GM21529 (cell line): ENCODE results near the gene CLEC3A.
"Not testable (repeated sequence)": the region's sequence is repeated elsewhere in the genome, so short reads cannot be mapped to it uniquely, and the experiment has no call there.

Source experiments
- ATAC-seq: cut with Tn5 transposase; IDR thresholded peaks from one replicate; pipeline ENCODE4 v1.9.1; 2021; ENCODE audit not compliant: unreplicated experiment

CLEC3A gene, protein sequence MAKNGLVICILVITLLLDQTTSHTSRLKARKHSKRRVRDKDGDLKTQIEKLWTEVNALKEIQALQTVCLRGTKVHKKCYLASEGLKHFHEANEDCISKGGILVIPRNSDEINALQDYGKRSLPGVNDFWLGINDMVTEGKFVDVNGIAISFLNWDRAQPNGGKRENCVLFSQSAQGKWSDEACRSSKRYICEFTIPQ

DNA sequence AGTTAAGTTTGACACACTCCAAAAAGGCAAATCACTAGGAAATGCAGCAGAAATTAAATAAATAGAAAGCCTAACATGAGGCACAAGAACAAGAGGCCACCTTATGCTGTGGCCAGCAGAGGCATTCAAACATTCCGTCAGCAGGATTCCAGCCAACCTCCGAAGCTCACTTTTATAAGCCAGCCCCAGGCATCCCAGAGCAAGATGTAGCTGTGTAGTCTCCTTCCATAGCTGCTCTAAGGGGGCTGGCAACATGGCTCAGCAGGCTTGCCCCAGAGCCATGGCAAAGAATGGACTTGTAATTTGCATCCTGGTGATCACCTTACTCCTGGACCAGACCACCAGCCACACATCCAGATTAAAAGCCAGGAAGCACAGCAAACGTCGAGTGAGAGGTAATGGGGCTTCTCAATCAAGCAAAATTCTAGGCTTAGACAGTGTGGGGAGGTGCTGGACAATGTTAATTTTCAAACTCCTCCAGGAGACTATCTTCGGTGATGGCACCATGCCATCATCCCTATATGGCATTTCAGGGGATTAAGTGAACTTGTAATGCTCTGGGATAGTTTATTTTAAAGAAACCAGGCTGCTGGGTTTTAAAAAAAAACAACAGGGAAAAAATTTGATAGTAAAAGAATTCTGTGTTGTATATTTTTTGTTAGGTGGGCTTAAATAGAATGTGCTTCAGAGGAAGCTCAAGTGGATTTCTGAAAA, at the start of gene CLEC3A:
Gene CLEC3A (plus strand): TSS at position 202 of the 714 bp plus-strand sequence. CDS start 79 bp downstream, at position 281.
- ATAC-seq: no peak

DNA sequence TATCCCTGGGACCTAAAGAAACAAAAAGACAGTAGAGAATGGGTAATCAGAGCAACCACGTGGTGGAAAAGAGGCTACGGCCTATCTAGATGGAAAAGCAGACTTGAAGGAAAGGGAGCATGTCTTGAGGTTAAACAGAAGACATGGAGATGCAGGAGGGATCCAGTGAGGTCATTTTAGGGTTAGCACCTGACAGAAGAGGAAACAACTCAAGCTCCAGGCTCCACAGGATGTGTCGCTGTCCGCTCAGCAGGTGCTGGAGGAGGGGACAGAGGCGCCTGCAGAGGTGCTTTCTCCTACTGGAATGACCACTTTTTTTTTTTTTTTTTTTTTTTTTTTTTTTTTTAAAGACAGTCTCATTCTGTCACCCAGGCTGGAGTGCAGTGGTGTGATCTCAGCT, 47.5 kb upstream of the CLEC3A start:
- ATAC-seq: no peak

DNA sequence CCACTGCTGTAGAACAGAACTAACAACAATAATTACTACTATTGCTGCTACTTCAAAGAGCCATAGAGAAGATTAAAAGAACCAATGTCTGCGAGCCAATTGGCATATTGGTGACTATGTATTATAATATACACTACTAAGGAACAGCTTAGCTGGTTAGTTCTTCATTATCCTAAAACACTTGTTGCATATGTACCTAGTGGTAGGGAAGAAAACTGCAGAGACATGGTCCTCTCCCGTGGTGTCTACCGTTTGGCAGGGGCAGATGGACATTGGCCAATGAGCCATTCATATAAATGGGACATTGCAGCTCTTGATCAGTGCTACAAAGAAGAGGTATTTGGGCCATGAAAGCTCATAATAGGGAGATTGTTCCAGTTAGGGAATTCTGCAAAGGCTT, 46.4 kb upstream of the CLEC3A start:
- ATAC-seq: no peak

DNA sequence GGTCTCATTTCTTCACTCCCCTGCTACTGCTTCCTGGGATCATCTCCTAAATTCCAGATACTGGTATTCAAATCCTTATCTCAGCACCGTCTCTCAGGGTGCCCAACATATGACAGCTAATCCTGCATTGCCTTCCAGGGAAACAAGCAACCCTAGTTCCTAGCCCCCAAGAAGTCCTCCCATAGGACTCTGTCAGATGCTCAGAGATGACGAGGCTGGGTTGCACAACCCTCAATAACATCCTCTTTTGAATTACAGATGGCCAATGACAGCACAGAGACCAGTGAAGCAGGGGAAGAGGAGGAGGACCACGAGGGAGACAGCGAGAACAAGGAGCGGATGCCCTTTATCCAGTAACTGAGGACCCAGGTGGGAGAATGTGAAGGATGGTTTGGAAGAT, 45.0 kb upstream of the CLEC3A start:
- ATAC-seq: no peak

DNA sequence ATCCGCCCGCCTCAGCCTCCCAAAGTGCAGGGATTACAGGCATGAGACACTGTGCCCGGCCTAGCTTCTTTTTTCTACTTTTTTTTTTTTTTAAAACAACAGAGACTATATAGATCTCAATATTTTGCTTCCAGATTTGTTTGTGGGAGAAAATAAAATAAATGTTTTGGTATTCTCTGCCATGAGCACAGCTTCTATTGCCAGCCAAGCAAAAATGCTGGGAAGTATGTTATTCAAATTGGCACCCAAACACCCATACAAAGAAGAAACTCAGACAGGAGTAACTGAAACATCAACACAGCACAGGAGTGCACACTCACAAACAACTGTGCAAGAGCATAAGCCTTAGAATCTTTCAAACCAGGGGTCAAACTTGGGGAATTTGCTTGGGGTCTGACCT, 37.2 kb upstream of the CLEC3A start:
- ATAC-seq: no peak

DNA sequence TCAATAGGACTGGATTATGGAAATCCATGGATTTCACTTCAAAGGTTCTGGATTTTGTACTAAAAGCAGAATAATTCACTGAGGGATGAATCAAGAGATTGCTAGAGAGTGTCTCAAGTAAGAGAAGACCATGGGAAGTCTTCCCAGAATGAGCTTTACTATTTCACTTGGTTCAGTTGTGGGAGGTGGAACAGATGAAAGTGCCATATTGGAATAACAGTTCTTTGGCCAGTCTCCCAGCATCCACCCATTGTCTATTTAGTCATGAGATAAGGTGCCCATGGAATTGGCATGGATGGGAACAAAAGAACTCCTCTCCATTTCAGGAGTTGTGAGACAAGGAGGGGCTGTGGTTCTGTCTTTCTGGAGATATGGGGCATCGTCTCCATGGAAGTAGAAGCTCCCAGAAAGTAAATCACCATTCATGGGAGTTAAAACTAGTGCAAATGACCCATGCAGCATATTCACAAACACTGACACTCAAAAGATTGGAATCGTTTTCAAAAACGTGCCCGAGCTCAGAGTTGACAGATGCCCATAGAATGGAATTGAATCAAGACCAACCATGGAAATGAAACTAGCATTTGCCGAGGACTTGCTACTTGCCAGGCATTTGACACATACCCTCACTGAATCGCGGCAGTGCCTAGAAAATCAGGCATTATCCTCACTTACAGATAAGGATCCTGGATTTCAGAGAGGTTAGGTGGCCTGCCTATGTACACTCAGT, 36.2 kb upstream of the CLEC3A start:
- no peak for ATAC-seq

DNA sequence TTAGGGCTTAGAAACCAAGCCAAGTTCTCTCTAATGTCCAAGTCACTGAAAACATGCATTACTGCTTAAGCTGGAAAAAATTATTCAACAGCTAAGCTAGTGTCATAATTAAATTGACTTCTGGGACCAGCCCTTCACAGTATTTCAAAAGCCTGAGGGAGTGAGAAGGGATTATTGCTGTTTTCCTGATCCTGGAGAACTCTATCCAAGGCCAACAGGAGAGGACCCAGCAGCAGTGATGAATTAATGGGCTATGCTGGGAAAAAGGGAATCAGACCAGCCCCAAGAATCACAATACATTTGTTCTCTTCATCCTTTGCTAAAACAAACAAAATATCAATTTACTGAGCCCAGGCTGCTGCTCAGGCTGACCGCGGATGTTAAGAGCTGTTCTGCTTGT, 34.5 kb upstream of the CLEC3A start:
- ATAC-seq: no peak

DNA sequence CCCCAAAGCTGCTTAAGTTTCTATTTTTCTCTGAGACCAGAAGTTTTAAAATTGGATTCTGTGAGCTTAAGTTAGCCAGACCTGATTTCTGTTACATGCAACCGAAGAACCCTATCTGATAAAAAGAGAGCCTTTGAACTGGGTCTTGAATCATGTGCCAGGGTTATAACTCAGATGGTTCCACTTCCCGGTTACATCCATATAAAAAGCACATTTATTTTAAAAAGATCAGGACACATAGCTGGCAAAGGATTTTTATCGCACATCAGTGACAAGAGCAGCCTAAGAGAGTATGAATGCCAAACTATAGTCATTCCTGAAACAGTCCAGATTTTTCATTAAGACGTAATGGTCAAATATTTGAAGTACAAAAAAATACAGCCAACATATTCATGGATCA, 32.5 kb upstream of the CLEC3A start:
- ATAC-seq: no peak

DNA sequence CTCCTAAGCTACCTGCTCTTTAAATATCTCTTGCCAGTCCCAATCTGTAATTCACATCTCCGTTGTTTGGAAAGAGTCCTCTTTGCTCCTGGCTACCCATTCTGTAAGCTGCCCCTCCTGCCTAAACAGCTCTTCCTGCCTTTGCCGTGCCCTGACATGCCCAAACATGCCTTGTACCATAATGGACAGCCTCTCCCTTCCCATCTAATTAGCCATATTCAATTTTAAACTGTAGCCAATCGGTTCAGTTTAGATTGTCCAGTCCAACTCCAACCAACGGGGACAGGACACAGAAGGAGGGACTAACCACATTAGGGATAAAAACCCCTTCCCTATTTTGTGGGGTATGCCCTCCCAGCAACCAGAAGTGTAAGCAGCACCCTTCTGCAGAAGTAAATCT, 30.6 kb upstream of the CLEC3A start:
- ATAC-seq: no peak

DNA sequence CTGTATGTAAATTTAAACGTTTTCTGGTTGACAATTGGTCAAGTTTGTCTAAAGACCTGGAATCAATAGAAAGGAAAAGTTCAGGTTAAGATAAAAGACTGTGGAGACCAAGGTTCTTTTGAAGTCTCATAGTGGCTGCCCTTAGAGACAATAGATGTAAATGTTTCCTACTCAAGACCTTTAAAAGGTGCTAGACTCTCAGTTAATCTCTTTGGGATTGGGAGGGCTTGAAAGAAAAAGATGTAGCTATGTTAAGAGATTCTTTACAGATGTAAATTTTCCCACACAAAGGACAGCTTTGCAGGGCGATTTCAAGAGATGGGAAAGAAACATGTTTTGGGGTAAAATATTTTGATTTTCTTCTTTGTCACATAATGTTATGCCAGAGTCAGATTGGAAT, 30.0 kb upstream of the CLEC3A start:
- ATAC-seq: not testable (repeated sequence)

DNA sequence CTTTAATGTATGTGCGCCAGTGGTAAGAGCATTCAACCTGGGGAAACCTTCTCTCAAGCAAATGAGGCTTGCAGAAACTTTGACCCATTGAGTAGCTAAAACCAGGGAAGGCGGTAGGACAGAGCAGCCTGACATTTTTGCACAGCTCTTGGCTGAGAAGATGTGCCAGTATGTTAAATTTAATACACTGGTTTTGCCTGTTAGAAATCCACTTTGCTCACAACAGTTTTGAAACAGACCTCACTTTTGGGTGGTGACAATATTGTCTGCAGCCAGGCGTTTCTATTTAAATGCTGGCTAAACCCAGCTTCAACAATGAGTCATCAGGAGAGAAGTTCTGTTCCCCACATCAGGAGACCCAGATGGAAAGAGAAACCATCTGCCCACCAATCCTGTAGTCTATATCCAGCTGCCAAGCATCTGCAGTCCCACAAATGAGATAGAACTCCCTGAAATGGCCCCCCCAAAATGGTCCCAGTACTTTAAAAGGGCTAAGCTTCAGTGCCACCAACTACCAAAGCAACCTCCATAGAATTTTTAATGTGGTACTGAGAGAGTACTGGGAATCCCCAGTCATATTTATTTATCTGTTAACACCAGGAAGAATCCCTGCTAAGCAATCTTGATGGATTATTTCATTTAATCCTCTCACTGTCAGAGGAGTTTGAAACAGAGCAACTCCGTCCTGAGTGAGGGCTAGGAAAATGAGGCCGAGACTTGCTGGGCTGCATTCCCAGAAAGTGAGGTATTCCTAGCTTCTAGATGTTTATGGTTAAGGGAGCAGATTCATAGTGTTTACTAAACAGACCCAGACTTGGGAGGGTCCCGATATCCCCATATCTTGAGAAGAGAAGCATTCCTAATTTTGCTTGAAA, 29.0 kb upstream of the CLEC3A start:
- ATAC-seq: peak; percentile 69

DNA sequence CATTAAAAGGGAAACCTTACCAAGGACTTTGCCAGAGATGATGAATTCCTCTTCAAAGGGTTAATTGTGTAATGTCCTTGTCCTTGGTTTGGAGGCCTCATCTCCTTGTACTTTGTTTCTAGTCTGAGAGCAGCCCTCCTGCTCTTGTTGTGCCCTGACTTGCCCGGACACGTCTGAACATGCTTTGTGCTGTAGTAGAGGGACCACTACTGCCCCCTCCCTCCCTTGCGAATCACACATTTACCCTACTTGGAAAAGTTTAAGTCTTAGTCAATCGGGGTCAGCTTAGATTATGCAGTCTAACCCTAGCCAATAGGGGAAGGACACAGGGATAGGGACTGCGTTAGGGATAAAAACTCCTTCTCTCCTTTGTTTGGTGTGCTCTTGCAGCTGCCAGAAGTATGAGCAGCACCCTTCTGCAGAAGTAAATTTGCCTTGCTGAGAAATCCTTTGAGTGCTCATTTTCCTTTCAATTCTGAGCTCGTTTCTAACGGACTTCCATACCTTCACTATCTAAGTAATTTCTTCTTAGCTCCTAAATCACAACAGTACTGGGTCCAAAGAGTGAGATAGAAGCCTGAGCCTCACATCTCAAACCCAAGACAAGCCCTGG, 26.4 kb upstream of the CLEC3A start:
- no peak for ATAC-seq

DNA sequence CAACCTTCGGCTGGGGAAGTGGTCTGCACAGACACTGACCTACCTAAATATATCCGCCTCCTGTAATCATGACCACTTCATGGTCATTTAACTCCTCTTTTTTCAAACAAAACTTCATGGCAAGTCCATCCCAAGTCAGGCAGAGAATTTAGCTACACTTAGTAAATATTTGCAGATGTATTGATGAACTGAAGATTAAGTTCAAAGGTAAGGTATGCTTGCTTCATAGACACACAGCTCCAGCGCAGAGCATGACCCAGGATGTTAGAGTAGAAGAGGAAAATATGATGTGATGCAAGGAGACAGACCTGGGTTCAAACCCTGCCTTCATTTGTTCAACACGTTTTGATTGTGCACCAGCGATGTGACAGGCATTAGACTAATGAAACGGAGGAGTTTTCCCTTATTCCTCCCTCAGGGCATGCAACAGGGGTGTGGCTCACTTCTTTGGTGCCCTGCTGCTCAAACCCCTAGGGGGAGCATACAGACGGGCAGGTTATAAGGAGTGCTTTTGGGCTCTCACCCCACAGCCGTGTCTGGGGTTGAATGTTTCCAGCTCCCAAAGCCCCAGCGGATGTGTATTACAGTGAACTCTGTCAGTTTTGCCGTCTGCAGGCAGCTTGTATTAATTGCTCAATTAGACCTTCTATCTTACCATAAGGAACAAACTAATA, 23.9 kb upstream of the CLEC3A start:
- no peak for ATAC-seq

DNA sequence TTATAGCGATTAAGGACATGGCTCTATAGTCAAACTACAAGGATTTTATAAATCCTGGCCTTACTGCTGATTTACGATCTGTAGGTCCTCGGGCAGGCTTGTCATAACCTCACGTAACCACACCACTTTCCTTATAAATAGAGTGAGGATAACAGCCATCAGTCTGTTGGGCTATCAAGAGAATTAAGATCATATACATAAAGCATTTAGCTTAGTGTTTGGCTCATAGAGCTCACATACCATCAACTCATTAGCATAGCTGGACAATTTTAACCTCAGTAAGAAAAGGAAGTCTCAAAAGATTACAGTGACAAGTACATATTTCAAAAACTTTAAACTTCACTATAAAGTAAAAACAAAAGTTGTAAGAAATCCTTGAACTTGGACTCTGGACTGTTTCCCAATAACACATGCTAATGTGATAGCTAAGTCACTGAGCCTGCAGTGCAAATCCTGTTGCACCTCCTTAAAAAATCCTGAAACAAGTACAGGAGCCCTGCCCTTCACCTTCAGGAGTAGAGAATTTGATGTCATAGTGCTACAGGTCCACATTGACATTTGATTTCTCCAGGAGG, 20.8 kb upstream of the CLEC3A start:
- no peak for ATAC-seq

DNA sequence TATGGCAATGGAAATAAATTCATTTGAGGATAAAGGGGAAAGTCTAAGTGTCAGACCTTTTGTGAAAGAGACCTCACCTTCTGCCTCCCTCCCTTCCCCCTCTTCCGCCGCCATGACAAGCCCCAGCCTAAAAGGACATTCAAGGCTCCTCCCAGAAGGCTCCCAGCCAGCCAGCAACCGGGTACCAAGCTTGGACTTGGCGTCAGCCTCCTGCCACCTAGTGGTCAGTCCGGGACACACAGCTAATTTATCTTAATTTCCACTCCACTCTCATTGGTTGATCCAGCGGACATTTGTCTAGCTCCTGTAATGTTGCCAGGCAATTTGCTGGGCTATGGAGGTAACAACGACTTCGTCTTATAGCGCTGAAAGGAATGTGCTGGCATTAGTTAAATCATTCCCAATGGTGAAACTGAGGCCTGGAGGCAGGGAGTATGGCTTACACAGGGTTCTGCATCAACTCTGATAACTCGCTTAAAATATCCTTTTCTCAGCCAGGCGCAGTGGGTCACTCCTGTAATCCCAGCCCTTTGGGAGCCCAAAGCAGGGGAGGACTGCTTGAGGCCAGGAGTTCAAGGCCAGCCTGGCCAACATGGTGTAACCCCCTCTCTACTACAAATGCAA, 19.3 kb upstream of the CLEC3A start:
- ATAC-seq: peak; percentile 99

DNA sequence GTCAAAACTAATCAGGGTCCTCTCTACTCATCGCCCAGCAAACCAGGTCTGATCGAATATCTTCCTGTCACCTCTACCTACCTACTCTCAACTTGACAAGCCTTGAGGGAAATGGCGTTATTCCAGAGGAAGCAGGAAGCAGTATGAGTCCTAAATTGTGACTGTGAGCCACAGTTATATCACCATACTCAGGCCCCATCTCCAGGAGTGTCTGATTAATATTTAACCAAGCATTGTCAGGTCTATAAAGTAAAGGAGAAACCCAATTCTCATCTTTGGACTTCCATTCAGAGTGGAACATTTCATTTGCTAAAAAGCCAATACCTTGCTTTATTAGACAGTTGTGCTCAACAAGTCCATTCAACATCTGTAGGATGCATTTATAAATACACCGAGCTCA, 17.8 kb upstream of the CLEC3A start:
- no peak for ATAC-seq

DNA sequence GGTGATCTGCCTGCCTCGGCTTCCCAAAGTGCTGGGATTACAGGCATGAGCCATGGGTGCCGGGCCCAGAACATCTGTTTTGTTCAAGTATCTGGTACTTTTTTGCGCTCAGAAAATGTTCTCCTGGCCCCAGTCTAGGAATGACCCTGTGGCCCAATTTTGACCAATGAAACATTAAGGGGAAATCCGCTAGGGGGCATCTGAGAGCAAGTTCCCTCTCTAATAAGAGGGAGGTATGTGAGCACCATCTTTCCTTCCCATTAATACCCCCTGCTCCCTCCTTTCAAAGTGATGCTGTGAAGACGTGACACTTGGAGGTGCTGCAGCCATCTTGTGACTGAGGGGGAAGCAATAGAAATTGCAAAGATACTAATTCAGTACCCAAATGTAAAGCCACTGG, 16.5 kb upstream of the CLEC3A start:
- no peak for ATAC-seq

DNA sequence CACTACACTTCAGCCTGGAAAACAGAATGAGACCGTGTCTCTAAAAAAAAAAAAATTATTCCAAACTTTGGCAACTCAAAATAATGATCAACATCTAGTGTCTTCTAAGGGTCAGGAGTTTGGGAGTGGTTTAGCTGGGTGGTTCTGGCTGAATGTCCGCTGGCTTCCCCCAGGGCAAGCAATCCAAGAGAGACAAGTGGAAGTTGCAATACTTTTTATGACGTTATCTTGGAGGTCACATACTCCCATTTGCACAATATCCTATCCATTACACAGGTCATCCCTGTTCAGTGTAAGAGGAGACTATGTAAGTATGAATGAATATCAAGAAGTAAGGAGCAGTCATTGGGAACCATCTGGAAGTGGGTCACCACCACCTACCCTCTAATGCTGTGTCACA, 15.2 kb upstream of the CLEC3A start:
- no peak for ATAC-seq

DNA sequence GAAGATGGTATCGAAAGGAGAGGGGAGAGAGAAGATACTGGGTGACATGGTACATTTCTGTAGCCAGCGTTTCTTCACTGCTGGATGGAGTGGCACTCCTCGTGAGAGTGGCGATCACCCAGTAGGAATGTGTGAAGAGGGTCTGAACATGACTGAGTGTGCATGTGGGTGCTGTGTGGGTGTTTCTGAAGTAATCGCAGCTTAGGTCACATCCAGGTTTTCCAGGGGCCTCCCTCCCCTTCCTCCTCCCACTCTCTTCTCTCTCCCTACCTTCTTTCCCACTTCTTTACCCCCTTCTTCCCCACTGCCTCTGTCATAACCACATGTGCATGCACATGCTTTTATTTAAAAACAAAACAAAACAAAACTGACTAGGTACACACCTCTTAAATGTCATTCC, 1.8 kb downstream of the CLEC3A start:
- no peak for ATAC-seq

DNA sequence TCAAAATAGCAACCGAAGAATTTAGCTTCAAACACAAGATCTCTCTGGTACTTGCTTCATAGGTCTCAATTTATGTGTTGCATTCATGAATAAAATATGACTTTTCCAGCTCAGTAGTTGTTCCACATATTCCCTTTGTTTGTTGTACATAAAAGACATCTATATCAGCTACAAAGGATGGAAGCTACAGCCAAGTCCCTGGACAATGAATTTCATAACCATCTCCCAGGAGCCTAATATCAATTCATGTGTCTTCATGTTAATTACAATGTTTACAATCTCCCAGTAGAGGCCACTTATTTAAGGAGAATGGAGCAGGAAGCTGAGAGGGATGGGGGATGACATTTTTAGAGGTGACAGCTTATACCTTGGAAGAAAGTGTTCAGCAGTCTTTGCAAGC, 3.3 kb downstream of the CLEC3A start:
- no peak for ATAC-seq
